Measurements from ENCODE around the gene PLBD1. TPM values are rescaled to one million over a fixed set of nuclear protein-coding genes. Genes with fewer than 3 reads are reported as not detected.

Gene PLBD1
- polyA plus RNA-seq, 1 of the 3 experiments (the other 2 are of a cell fraction) = 0.10 TPM

- WGBS (ENCODE audit: low lambda C conversion rate) = 52% methylated on average over 4 of the region's 4 CpGs
- Histone ChIP-seq H3K4me2 (no peak overlapping the region), H3K9ac (no peak overlapping the region), H3K36me3 (replicated peaks in 1 of 2; ENCODE audit: control insufficient read depth in 1 of 2, insufficient read depth in 2 of 2, low read length in 1 of 2) (peaks cover 48 to 65% of the 10 kb centered on the region in 2 experiments), H3K27ac (ENCODE audit: low read depth in 2 of 2, low read length in 1 of 2) (no peak overlapping the region), H4K20me1 (ENCODE audit: insufficient read depth) (no peaks in the 10 kb centered on the region), H3K4me1 (ENCODE audit: control insufficient read depth in 1 of 2, insufficient read depth in 2 of 2, low read depth in 1 of 2, low read length in 1 of 2) (no peaks in the 10 kb centered on the region), H3K27me3 (ENCODE audit: insufficient read depth) (no peaks in the 10 kb centered on the region), H3K79me2 (ENCODE audit: insufficient read depth) (no peaks in the 10 kb centered on the region), H3K9me2 (no peaks in the 10 kb centered on the region), H3K4me3 (ENCODE audit: low read depth in 2 of 2, low read length in 1 of 2) (no peak overlapping the region), H3F3A (replicated peaks; ENCODE audit: insufficient read depth) (peaks cover 4% of the 10 kb centered on the region), H2AFZ (ENCODE audit: low read depth) (no peak overlapping the region), H3K9me3 (peaks cover 29% of the 10 kb centered on the region)
- ChIA-PET POLR2A (no interaction called here), CTCF (interaction anchor here (1.3 kb wide), 1 partner anchor 20 kb away, joined by 3 read pairs; no protein-coding TSS in a partner anchor)
- TF ChIP-seq USF2 (IDR thresholded peaks at IDR 0.05; ENCODE audit: borderline replicate concordance, low read depth, low read length) (no peak), TCF12 (IDR thresholded peaks at IDR 0.05) (0 out of 2 replicates have a peak, but pooled peaks have one; percentile 15)
- DNase-seq = peak; percentile 2
These were observed 93.9 kb downstream of the PLBD1 start for GRCh38 chr12:14473707-14474287.

GRCh38 chr12:14471497-14471896, 96.2 kb downstream of the PLBD1 start:
- H3K9me3 ChIP-seq = peaks cover 25% of the 10 kb centered on the region
- TF ChIP-seq TCF12 (IDR thresholded peaks at IDR 0.05) = no peak
- no peaks in the 10 kb centered on the region for H3K79me2 ChIP-seq (ENCODE audit: insufficient read depth)
- peaks cover 37 to 71% of the 10 kb centered on the region in 2 experiments for H3K36me3 ChIP-seq (replicated peaks in 1 of 2; ENCODE audit: control insufficient read depth in 1 of 2, insufficient read depth in 2 of 2, low read length in 1 of 2)
- no peaks in the 10 kb centered on the region for H4K20me1 ChIP-seq (ENCODE audit: insufficient read depth)
- no peak overlapping the region for H2AFZ ChIP-seq (ENCODE audit: low read depth)
- 95% methylated on average over 1 of the region's 1 CpG for WGBS (ENCODE audit: low lambda C conversion rate)
- no peak for DNase-seq
- H3K4me3 ChIP-seq (ENCODE audit: low read depth in 2 of 2, low read length in 1 of 2) = no peak overlapping the region; a peak in 1 of 4 replicates
- H3K27ac ChIP-seq (ENCODE audit: low read depth in 2 of 2, low read length in 1 of 2) = no peak overlapping the region
- no peaks in the 10 kb centered on the region for H3K9me2 ChIP-seq
- CTCF ChIA-PET = no interaction called here
- POLR2A ChIA-PET = no interaction called here
- H3K4me1 ChIP-seq (ENCODE audit: control insufficient read depth in 1 of 2, insufficient read depth in 2 of 2, low read depth in 1 of 2, low read length in 1 of 2) = no peaks in the 10 kb centered on the region
- no peak overlapping the region for H3K9ac ChIP-seq
- H3K4me2 ChIP-seq = no peak overlapping the region
- no peaks in the 10 kb centered on the region for H3K27me3 ChIP-seq (ENCODE audit: insufficient read depth)
- H3F3A ChIP-seq (replicated peaks; ENCODE audit: insufficient read depth) = peaks cover 4% of the 10 kb centered on the region

GRCh38 chr12:14460212-14460841, 107.4 kb downstream of the PLBD1 start:
- H4K20me1 ChIP-seq (ENCODE audit: insufficient read depth) = no peaks in the 10 kb centered on the region
- no peak overlapping the region for H3K27ac ChIP-seq (ENCODE audit: low read depth in 2 of 2, low read length in 1 of 2)
- peaks cover 0 to 2% of the 10 kb centered on the region in 2 experiments; a peak in 1 of 4 replicates for H3K4me1 ChIP-seq (ENCODE audit: control insufficient read depth in 1 of 2, insufficient read depth in 2 of 2, low read depth in 1 of 2, low read length in 1 of 2)
- H3K79me2 ChIP-seq (ENCODE audit: insufficient read depth) = no peaks in the 10 kb centered on the region
- H3F3A ChIP-seq (replicated peaks; ENCODE audit: insufficient read depth) = no peaks in the 10 kb centered on the region
- DNase-seq = no peak
- ChIA-PET CTCF (no interaction called here), POLR2A (no interaction called here)
- no peak overlapping the region for H3K9ac ChIP-seq
- no peak overlapping the region for H2AFZ ChIP-seq (ENCODE audit: low read depth)
- no peaks in the 10 kb centered on the region for H3K9me3 ChIP-seq
- H3K4me3 ChIP-seq (ENCODE audit: low read depth in 2 of 2, low read length in 1 of 2) = no peak overlapping the region
- no peak overlapping the region for H3K4me2 ChIP-seq
- no peaks in the 10 kb centered on the region for H3K9me2 ChIP-seq
- H3K27me3 ChIP-seq (ENCODE audit: insufficient read depth) = no peaks in the 10 kb centered on the region
- 88% methylated on average over 5 of the region's 5 CpGs for whole genome bisulfite sequencing (ENCODE audit: low lambda C conversion rate)
- peaks cover 33 to 39% of the 10 kb centered on the region in 2 experiments for H3K36me3 ChIP-seq (replicated peaks in 1 of 2; ENCODE audit: control insufficient read depth in 1 of 2, insufficient read depth in 2 of 2, low read length in 1 of 2)
- TF ChIP-seq EP300 (IDR thresholded peaks at IDR 0.05; ENCODE audit: borderline replicate concordance in 1 of 2, low read depth in 1 of 2, low read length in 1 of 2) (no peak), RAD21 (IDR thresholded peaks at IDR 0.05; ENCODE audit: low read length) (no peak), FOXM1 (IDR thresholded peaks at IDR 0.05; ENCODE audit: low read depth) (no peak), GABPA (IDR thresholded peaks at IDR 0.05; ENCODE audit: low read depth) (no peak), SMC3 (IDR thresholded peaks at IDR 0.05; ENCODE audit: low read depth, low read length) (no peak), PBX3 (IDR thresholded peaks at IDR 0.05) (no peak)

Data from SK-N-SH (cell line).